HG02588 (cell line): ENCODE measurements around the gene PSMF1.

Source experiments
- ATAC-seq: cut with Tn5 transposase; IDR thresholded peaks from one replicate; pipeline ENCODE4 v1.9.1; 2021; ENCODE audit warnings: mild to moderate bottlenecking, moderate library complexity; ENCODE audit not compliant: unreplicated experiment

PSMF1 gene

GRCh38 chr20:1163105-1163504 lies 44.7 kb downstream of the PSMF1 start:
- ATAC-seq, result no peak

- ATAC-seq, result no peak
These were observed 45.3 kb downstream of the PSMF1 start for GRCh38 chr20:1163653-1164052.

- ATAC-seq, result no peak
These were observed 46.5 kb downstream of the PSMF1 start for GRCh38 chr20:1164871-1165270.

- no peak for ATAC-seq
These were observed 47.1 kb downstream of the PSMF1 start for GRCh38 chr20:1165521-1165920.

- no peak for ATAC-seq
These were observed 47.5 kb downstream of the PSMF1 start for GRCh38 chr20:1165941-1166340.

- ATAC-seq, result no peak
These were observed 48.7 kb downstream of the PSMF1 start for GRCh38 chr20:1166948-1167720.

GRCh38 chr20:1169224-1169623 lies 50.8 kb downstream of the PSMF1 start:
- no peak for ATAC-seq

- no peak for ATAC-seq
These were observed 53.2 kb downstream of the PSMF1 start for GRCh38 chr20:1171461-1172093.

- ATAC-seq, result no peak
These were observed 55.3 kb downstream of the PSMF1 start for GRCh38 chr20:1173698-1174097.

GRCh38 chr20:1174787-1175186 lies 56.4 kb downstream of the PSMF1 start:
- ATAC-seq, result no peak

- no peak for ATAC-seq
These were observed 59.3 kb downstream of the PSMF1 start for GRCh38 chr20:1177680-1178079.

- no peak for ATAC-seq
These were observed 59.7 kb downstream of the PSMF1 start for GRCh38 chr20:1178103-1178502.

GRCh38 chr20:1178623-1179022 lies 60.2 kb downstream of the PSMF1 start:
- no peak for ATAC-seq

GRCh38 chr20:1180949-1181348 lies 62.5 kb downstream of the PSMF1 start:
- ATAC-seq, result no peak

- ATAC-seq, result no peak
These were observed 63.7 kb downstream of the PSMF1 start for GRCh38 chr20:1182106-1182505.

- no peak for ATAC-seq
These were observed 64.8 kb downstream of the PSMF1 start for GRCh38 chr20:1183153-1183552.

- ATAC-seq, result no peak
These were observed 65.8 kb downstream of the PSMF1 start for GRCh38 chr20:1184260-1184637.

GRCh38 chr20:1184638-1185315 lies 66.4 kb downstream of the PSMF1 start, which contains the start of gene TMEM74B:
Gene TMEM74B, minus strand, starts transcription at chr20:1184981. Its CDS starts 1,180 bp downstream, at chr20:1183801.
- no peak for ATAC-seq

- ATAC-seq, result no peak
These were observed 66.9 kb downstream of the PSMF1 start for GRCh38 chr20:1185316-1185741.

- no peak for ATAC-seq
These were observed 67.5 kb downstream of the PSMF1 start for GRCh38 chr20:1185790-1186334.

- no peak for ATAC-seq
These were observed 68.1 kb downstream of the PSMF1 start for GRCh38 chr20:1186367-1186991.
